Tibial artery (tissue), 4 donors: Measurements from ENCODE around the gene AKAP9.

Experiments
- DNase-seq, 2 donors: peaks; one replicate each; pipeline ENCODE4 v3.0.0-alpha.2; 2019
- H3K27ac ChIP-seq, 2 donors: fragments of 200-600 bp; sonication (generic) in 1 of 2; 1 replicate in 1 of 2; 2 replicates in 1 of 2; pipeline ENCODE4 v1.5.1; 2018 to 2019; ENCODE audit warnings: mild to moderate bottlenecking in 1 of 2
- H3K27me3 ChIP-seq, 2 donors: fragments of 200-600 bp; sonication (generic) in 1 of 2; one replicate each; pipeline versions ENCODE4 v1.5.1 to v1.6.0; 2016 to 2019
- H3K36me3 ChIP-seq, 3 donors: fragments of 200-600 bp; sonication (generic) in 2 of 3; one replicate each; pipeline ENCODE4 v1.5.1; 2016 to 2019; ENCODE audit warnings: mild to moderate bottlenecking in 2 of 3
- H3K4me1 ChIP-seq, 4 donors: fragments of 200-600 bp; sonication (generic) in 2 of 4; 1 replicate in 3 of 4; 2 replicates in 1 of 4; pipeline ENCODE4 v1.5.1; 2016 to 2019
- H3K4me3 ChIP-seq, 2 donors: fragments of 200-600 bp; sonication (generic) in 1 of 2; 1 replicate in 1 of 2; 2 replicates in 1 of 2; pipeline ENCODE4 v1.5.1; 2018 to 2019; ENCODE audit warnings: mild to moderate bottlenecking in 2 of 2
- H3K9me3 ChIP-seq, 3 donors: fragments of 200-600 bp; sonication (generic) in 1 of 3; one replicate each; pipeline ENCODE4 v1.5.1; 2016 to 2019
- CTCF ChIP-seq, 2 experiments: fragments of 200-600 bp in 1 of 2; fragments of 450-650 bp in 1 of 2; IDR thresholded peaks; one replicate each; pipeline ENCODE4 v1.5.1; 2017 to 2019; ENCODE audit warnings: antibody characterized with exemption in 2 of 2, mild to moderate bottlenecking in 1 of 2, moderate library complexity in 1 of 2
- intact Hi-C: fragments of 100-400 bp; cut with DNase I; formaldehyde crosslinking; loops from one replicate; pipeline ENCODE4 v1.15.0; 2023; ENCODE audit warnings: low total_unique reads

Gene AKAP9

GRCh38 chr7:92131093-92131492 lies 190.4 kb downstream of the AKAP9 start:
- intact Hi-C loops: no loop called here
- H3K36me3 ChIP-seq: peaks cover 6 to 45% (median 12%) of the 10 kb centered on the region in 3 donors

GRCh38 chr7:92131764-92132330 lies 191.2 kb downstream of the AKAP9 start:
- H3K27me3 ChIP-seq: no peaks in the 10 kb centered on the region
- H3K27ac ChIP-seq: no peak overlapping the region
- no peak for DNase-seq
- no peaks in the 10 kb centered on the region for H3K9me3 ChIP-seq
- H3K36me3 ChIP-seq: peaks cover 6 to 38% (median 11%) of the 10 kb centered on the region in 3 donors
- H3K4me1 ChIP-seq: peaks cover 0 to 27% (median 13%) of the 10 kb centered on the region in 4 donors
- H3K4me3 ChIP-seq: no peak overlapping the region
- TF ChIP-seq CTCF (IDR thresholded peaks at IDR 0.05): no peak
- intact Hi-C loops: no loop called here

More at GRCh38 chr7:92131093-92131492, 190.4 kb downstream of the AKAP9 start:
- no peak for TF ChIP-seq CTCF (IDR thresholded peaks at IDR 0.05)
- H3K9me3 ChIP-seq: no peaks in the 10 kb centered on the region
- H3K27ac ChIP-seq: no peak overlapping the region
- H3K4me3 ChIP-seq: no peak overlapping the region
- H3K4me1 ChIP-seq: peaks cover 0 to 27% (median 13%) of the 10 kb centered on the region in 4 donors
- no peak for DNase-seq
- H3K27me3 ChIP-seq: no peaks in the 10 kb centered on the region

GRCh38 chr7:92133133-92133736 lies 192.6 kb downstream of the AKAP9 start:
- DNase-seq: no peak
- peaks cover 5 to 26% (median 6%) of the 10 kb centered on the region in 3 donors for H3K36me3 ChIP-seq

GRCh38 chr7:92133737-92134270 lies 193.1 kb downstream of the AKAP9 start:
- Histone ChIP-seq H3K27ac (peak overlapping the region; percentile 92), H3K9me3 (no peaks in the 10 kb centered on the region), H3K4me3 (peak overlapping the region; percentile 84 to 86), H3K27me3 (no peaks in the 10 kb centered on the region), H3K4me1 (peaks cover 0 to 27% (median 13%) of the 10 kb centered on the region in 4 donors), H3K36me3 (peaks cover 0 to 20% (median 1%) of the 10 kb centered on the region in 3 donors)
- intact Hi-C loops: no loop called here
- peak; percentile 70 to 80 for TF ChIP-seq CTCF (IDR thresholded peaks at IDR 0.05)
- peak; percentile 67 to 83 for DNase-seq

More at GRCh38 chr7:92133133-92133736, 192.6 kb downstream of the AKAP9 start:
- H3K4me3 ChIP-seq: peak overlapping the region; percentile 84 to 86
- no peaks in the 10 kb centered on the region for H3K9me3 ChIP-seq
- no peak for TF ChIP-seq CTCF (IDR thresholded peaks at IDR 0.05)
- peak overlapping the region; percentile 92 for H3K27ac ChIP-seq
- no peaks in the 10 kb centered on the region for H3K27me3 ChIP-seq
- intact Hi-C loops: no loop called here
- peaks cover 0 to 27% (median 13%) of the 10 kb centered on the region in 4 donors for H3K4me1 ChIP-seq

- H3K4me3 ChIP-seq: peak within 1 kb of the TSS; percentile 84 to 86
- TF ChIP-seq CTCF (IDR thresholded peaks at IDR 0.05): no peak
- H3K4me1 ChIP-seq: peaks cover 0 to 27% (median 13%) of the 10 kb centered on the region in 4 donors
- H3K36me3 ChIP-seq: peaks cover 0 to 14% (median 0%) of the 10 kb centered on the region in 3 donors
- DNase-seq: peak; percentile 92 to 97
- H3K27me3 ChIP-seq: no peaks in the 10 kb centered on the region
- intact Hi-C loops: no loop called here
- no peaks in the 10 kb centered on the region for H3K9me3 ChIP-seq
- peak within 1 kb of the TSS; percentile 92 for H3K27ac ChIP-seq
These were observed 193.8 kb downstream of the AKAP9 start, which contains the start of gene CYP51A1 for GRCh38 chr7:92134271-92135051. Gene CYP51A1, minus strand, starts transcription at chr7:92134477. Its CDS starts 113 bp downstream, at chr7:92134364.
